ENCODE measurements around the gene DNAJC4. TPM values are rescaled to one million over a fixed set of nuclear protein-coding genes. Genes with fewer than 3 reads are reported as not detected.

DNAJC4 gene
- total and polyA plus RNA-seq, 7 donors = 22.9 to 45.8 (median 29.6) TPM

DNA sequence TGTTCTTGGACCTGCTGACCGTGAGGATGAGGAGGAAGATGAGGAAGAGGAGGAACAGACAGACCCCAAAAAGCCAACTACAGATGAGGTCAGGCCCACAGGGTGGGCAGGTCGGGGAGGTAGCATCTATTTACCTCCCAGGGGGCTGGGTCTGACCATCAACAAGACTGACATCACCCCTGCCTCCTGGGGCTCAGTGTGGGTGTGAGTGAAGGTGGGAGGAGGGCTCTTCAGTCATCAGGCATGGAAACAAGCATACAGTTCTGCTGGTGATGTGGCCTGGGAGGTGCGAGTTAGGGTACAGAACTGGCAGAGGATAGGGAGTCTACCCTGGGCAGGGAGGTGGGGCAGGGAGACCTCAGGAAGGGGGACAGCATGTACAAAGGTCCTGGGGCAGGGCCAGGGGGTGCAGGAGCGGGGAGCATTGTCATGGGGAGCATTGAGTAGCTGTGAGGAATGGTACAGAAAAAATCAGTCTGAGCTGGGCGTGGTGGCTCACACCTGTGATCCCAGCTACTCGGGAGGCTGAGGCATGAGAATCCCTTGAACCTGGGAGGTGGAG is 29.9 kb downstream of the DNAJC4 start:
- ATAC-seq (no peak), DNase-seq (no peak)
- no peak overlapping the region for H3K27ac ChIP-seq
- intact Hi-C loops (cut with DNase I) = no loop called here
- H3K4me3 ChIP-seq = no peak overlapping the region
- WGBS, 3 donors = 95 to 98% (median 97%) methylated on average over 6 of the region's 6 CpGs
- TF ChIP-seq, protein P1, sequence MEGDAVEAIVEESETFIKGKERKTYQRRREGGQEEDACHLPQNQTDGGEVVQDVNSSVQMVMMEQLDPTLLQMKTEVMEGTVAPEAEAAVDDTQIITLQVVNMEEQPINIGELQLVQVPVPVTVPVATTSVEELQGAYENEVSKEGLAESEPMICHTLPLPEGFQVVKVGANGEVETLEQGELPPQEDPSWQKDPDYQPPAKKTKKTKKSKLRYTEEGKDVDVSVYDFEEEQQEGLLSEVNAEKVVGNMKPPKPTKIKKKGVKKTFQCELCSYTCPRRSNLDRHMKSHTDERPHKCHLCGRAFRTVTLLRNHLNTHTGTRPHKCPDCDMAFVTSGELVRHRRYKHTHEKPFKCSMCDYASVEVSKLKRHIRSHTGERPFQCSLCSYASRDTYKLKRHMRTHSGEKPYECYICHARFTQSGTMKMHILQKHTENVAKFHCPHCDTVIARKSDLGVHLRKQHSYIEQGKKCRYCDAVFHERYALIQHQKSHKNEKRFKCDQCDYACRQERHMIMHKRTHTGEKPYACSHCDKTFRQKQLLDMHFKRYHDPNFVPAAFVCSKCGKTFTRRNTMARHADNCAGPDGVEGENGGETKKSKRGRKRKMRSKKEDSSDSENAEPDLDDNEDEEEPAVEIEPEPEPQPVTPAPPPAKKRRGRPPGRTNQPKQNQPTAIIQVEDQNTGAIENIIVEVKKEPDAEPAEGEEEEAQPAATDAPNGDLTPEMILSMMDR (IDR thresholded peaks at IDR 0.05) = no peak
- no peaks in the 10 kb centered on the region for H3K9me3 ChIP-seq
- H3K4me1 ChIP-seq = no peaks in the 10 kb centered on the region
- peaks cover 0 to 84% of the 10 kb centered on the region in 2 donors for H3K36me3 ChIP-seq (ENCODE audit: insufficient read depth in 1 of 2, low read depth in 1 of 2)
- no peaks in the 10 kb centered on the region for H3K27me3 ChIP-seq (ENCODE audit: insufficient read depth in 3 of 3, low read length in 2 of 3)

DNA sequence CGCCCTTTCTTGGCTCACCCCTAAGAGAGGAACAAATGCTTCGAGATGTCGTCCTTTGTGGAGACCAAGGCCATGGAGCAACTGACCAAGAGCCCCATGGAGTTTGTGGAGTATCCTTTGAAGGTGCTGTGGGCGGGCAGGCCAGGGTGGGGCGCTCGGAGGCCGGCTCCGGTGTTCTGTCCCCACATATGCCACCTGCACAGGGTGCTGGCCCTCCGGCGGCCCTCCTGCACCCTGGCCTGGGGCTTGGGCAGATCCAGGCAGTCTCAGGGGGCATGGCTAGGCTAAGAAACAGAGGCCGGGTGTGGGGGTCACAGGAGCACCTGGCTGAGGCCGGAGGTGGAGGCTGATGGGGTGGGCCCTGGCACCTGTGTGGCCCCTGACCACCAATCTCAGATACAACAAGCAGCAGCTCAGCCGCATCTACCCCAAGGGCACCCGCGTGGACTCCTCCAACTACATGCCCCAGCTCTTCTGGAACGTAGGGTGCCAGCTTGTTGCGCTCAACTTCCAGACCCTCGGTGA is 31.3 kb downstream of the DNAJC4 start:
- WGBS, 3 donors = 81 to 92% (median 85%) methylated on average over 18 of the region's 18 CpGs
- Histone ChIP-seq H3K36me3 (ENCODE audit: insufficient read depth in 1 of 2, low read depth in 1 of 2) (peaks cover 3 to 85% of the 10 kb centered on the region in 2 donors), H3K4me1 (no peaks in the 10 kb centered on the region), H3K27ac (no peak overlapping the region), H3K4me3 (no peak overlapping the region), H3K9me3 (no peaks in the 10 kb centered on the region), H3K27me3 (ENCODE audit: insufficient read depth in 3 of 3, low read length in 2 of 3) (no peaks in the 10 kb centered on the region)
- ATAC-seq = no peak
- TF ChIP-seq, protein P1 (IDR thresholded peaks at IDR 0.05) = no peak
- peak in 1 of 2 donors; percentile 48 for DNase-seq
- intact Hi-C loops (cut with DNase I) = no loop called here

DNA sequence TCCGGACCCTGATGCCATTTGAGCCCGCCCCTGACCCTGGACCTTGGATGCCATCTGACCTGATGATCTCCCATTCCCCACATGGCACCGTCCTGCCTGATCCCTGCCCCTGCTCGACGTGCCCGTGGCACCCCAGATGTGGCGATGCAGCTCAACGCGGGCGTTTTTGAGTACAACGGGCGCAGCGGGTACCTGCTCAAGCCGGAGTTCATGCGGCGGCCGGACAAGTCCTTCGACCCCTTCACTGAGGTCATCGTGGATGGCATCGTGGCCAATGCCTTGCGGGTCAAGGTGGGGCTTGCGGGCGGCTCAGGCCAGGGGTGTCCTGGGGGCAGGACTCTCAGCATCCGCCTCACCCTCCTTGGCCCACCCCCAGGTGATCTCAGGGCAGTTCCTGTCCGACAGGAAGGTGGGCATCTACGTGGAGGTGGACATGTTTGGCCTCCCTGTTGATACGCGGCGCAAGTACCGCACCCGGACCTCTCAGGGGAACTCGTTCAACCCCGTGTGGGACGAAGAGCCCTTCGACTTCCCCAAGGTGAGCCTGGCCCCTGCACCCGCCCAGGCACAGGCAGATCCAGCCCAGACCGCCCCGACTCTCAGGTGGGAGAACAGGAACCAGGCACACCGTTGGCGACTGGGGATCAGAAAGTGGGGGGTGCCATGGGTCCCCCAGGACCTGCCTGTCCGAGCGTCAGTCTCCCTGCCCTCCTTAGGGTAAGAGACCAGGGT is 32.1 kb downstream of the DNAJC4 start:
- intact Hi-C loops (cut with DNase I) = no loop called here
- Histone ChIP-seq H3K4me3 (no peak overlapping the region), H3K27ac (no peak overlapping the region), H3K27me3 (ENCODE audit: insufficient read depth in 3 of 3, low read length in 2 of 3) (no peaks in the 10 kb centered on the region), H3K36me3 (ENCODE audit: insufficient read depth in 1 of 2, low read depth in 1 of 2) (peaks cover 3 to 78% of the 10 kb centered on the region in 2 donors), H3K4me1 (no peaks in the 10 kb centered on the region), H3K9me3 (no peaks in the 10 kb centered on the region)
- ATAC-seq (no peak), DNase-seq (peak in 1 of 2 donors; percentile 53)
- TF ChIP-seq, protein P1 (IDR thresholded peaks at IDR 0.05) = no peak
- 92 to 93% (median 93%) methylated on average over 42 of the region's 42 CpGs for WGBS, 3 donors

DNA sequence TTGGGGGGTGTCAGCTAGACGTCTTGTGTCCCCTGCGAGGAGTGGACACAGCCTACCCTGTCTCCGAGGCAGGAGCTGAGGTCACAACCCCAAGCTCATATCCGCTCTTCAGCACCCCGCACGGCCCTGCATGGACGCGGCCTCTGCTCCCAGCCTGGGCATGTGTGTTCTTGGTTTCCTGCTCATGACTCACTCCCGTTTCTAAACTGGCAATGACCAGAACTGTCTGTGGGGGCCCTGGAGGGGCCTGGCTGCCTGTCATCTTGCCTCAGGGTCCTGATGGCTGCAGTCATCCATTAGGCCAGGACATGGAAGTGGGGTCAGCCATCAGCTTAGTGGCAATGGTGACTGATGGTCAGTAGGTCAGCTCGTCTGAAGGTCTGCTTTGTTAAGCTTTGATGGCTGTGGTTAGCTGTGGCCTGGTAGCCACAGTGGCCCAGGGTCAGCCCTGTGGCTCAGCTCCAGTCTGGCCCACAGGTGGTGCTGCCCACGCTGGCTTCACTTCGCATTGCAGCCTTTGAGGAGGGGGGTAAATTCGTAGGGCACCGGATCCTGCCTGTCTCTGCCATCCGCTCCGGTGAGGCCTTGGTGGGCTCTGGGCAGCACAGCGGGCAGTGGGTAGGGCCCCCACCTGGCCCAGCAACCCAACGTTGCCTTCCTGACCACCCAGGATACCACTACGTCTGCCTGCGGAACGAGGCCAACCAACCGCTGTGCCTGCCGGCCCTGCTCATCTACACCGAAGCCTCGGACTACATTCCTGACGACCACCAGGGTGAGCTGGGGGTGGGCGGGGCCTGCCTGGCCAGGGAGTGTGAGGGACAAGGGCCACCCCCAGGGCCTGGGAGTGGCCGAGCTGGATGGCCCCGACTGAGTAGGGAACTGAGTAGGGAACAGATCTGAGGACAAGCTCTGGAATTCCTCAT is 32.9 kb downstream of the DNAJC4 start:
- WGBS, 3 donors = 80 to 86% (median 82%) methylated on average over 27 to 29 of the region's 29 CpGs
- intact Hi-C loops (cut with DNase I) = no loop called here
- ATAC-seq (no peak), DNase-seq (peak in 1 of 2 donors; percentile 46)
- Histone ChIP-seq H3K4me1 (peaks cover 6% of the 10 kb centered on the region), H3K36me3 (ENCODE audit: insufficient read depth in 1 of 2, low read depth in 1 of 2) (peaks cover 3 to 70% of the 10 kb centered on the region in 2 donors), H3K9me3 (no peaks in the 10 kb centered on the region), H3K27ac (no peak overlapping the region), H3K4me3 (no peak overlapping the region), H3K27me3 (ENCODE audit: insufficient read depth in 3 of 3, low read length in 2 of 3) (no peaks in the 10 kb centered on the region)
- TF ChIP-seq, protein P1 (IDR thresholded peaks at IDR 0.05) = no peak

Measured in psoas muscle (tissue), 8 donors.